GM12801 (cell line): ENCODE results near the gene PREP.

ENCODE experiments used
- CTCF ChIP-seq: IDR thresholded peaks from one replicate; pipeline ENCODE4 v1.5.1; 2011; ENCODE audit warnings: control low read depth; ENCODE audit not compliant: insufficient read length; ENCODE audit errors: extremely low read depth

Gene PREP

DNA sequence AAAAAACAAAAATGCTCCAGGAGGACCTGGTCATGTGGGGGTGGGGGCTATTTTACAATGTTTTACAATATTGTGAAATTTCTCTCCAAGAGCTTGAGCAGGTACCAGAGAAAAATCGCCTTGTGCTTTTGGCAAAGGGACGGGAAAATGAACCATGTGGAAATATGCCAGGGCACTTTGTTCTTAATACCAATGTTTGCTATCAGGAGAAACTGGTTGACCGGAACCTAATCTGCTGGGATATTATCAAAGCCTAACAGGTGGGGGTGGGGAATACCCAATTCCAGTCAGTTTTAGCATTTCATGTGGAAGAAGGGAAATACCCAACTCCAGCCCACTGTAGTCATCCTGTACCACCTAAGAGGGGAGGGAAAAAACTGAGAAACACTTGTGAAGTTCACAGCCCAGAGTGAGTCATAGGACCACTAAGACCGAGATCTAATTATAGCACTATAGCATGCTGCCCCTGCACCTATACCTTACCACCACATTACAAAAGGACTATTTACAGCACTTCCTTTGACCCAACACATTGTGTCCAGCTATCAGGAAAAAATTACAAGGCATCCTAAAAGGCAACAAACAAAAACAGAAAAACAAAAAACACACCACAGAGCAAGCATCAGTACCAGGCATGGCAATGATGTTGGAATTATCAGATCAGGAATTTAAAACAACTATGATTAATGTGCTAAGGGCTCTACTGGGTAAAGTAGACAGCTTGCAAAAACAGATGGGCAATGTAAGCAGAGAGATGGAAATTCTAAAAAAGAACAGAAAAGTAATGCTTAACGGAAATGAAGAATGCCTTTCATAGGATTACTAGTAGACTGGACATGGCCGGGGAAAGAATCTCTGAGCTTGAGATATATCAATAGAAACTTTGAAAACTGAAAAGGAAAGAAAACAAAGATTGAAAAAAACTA lies 138.9 kb downstream of the PREP start:
- TF ChIP-seq CTCF: no peak

GRCh38 chr6:105259913-105260889 lies 142.7 kb downstream of the PREP start:
- TF ChIP-seq CTCF: no peak

DNA sequence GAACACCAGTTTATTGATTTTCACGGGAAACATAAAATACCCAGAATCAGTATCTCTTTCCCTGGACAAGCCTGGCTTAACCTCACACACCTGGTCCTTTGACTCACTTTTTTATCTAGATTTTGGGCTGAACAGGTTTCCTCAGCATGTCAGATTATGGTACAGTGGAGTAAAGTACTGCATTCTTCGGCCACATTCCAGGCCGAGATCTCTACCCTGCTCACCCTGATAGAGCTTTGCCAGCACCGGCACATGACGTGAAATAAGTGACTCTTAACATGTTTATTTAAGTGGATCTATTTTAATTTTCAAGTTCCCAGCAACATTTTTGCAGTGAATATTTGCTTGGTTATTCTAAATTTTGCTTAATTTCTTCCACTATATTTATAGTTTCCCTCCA lies 144.1 kb downstream of the PREP start:
- no peak for TF ChIP-seq CTCF

DNA sequence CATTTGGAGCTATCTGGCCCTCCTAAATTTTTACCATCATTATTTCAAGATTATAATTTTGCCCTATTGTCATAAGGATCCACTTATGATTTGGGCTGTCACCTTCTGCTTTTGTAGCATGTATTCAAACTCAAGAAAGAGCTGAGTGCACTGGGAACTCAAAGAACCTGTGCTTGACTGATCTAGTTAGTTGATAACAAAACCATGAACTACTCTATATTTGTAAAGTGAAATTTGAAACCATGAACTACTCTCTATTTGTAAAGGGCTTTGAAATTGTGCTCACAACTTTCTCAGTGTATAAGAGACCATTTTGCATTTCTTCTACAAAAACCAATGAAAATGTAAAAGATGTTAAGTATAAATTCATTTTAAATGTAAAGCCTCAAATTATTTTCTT lies 145.5 kb downstream of the PREP start:
- TF ChIP-seq CTCF: no peak

DNA sequence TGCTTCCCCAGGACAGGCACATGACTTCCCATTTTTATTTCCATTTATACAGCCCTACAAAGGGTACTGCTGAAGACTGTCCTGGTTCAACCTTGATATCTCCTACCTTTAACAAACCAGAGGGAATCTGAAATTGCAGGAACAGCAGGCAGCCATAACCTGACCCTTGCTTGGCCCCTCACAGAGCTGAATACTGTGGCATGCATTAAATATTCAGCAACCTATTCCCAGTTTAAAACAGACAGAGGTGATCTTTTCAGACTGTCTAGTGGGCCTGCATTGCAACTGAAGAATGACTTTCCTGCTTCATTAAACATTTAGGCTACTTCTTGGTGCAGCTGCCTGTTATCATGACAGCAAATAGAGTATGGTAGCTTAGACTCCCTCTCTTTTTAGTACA lies 146.3 kb downstream of the PREP start:
- no peak for TF ChIP-seq CTCF

DNA sequence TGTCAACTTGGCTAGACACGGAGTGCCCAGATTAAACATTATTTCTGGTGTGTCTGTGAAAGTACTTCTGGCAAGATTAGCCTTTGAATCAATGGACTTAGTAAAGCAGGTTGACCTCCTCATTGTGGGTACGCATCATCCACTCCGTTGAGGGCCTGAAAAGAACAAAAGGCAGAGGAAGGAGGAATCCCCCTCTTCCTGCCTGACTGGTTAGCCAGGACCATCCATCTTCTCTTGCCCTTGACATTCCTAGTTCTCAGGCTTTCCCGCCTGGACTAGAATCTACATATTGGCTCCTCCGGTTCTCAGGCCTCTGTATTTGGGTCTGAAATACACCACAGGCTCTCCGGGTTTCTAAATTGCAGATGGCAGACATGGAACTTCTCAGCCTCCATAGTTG lies 149.1 kb downstream of the PREP start:
- no peak for TF ChIP-seq CTCF

GRCh38 chr6:105251689-105252088 lies 151.2 kb downstream of the PREP start:
- no peak for TF ChIP-seq CTCF
